Uterus (tissue), 2 donors: ENCODE data around the gene SLC9B1.

Source experiments
- POLR2A ChIP-seq, 2 donors: fragments of 450-650 bp; IDR thresholded peaks; one replicate each; pipeline ENCODE4 v1.6.1; 2016; ENCODE audit warnings: antibody characterized with exemption in 2 of 2, mild to moderate bottlenecking in 1 of 2, moderate library complexity in 1 of 2
- TF ChIP-seq, protein P1 (sequence below), 4 experiments: fragments of 200-600 bp in 2 of 4; fragments of 450-650 bp in 2 of 4; sonication (generic) in 2 of 4; IDR thresholded peaks; one replicate each; pipeline ENCODE4 v1.5.1; 2016 to 2019; ENCODE audit warnings: antibody characterized with exemption in 4 of 4, mild to moderate bottlenecking in 2 of 4, moderate library complexity in 1 of 4

DNA sequence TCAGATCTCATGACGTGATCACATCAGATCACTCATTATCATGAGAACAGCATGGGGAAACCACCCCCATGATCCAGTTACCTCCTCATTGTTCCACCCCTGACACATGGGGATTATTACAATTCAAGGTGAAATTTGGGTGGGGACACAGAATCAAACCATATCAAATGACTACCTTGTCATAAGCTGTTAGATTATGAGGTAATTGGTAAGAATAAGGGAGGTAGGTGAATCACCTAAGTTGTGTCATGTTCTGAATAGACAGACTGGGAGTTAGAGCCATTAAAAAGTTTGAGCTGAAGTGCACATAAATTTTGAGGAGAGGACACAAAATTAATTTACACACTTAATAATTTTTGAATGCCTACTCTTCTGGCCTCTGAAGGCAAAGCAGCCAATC lies 24.7 kb downstream of the SLC9B1 start:
- TF ChIP-seq, protein P1, sequence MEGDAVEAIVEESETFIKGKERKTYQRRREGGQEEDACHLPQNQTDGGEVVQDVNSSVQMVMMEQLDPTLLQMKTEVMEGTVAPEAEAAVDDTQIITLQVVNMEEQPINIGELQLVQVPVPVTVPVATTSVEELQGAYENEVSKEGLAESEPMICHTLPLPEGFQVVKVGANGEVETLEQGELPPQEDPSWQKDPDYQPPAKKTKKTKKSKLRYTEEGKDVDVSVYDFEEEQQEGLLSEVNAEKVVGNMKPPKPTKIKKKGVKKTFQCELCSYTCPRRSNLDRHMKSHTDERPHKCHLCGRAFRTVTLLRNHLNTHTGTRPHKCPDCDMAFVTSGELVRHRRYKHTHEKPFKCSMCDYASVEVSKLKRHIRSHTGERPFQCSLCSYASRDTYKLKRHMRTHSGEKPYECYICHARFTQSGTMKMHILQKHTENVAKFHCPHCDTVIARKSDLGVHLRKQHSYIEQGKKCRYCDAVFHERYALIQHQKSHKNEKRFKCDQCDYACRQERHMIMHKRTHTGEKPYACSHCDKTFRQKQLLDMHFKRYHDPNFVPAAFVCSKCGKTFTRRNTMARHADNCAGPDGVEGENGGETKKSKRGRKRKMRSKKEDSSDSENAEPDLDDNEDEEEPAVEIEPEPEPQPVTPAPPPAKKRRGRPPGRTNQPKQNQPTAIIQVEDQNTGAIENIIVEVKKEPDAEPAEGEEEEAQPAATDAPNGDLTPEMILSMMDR (IDR thresholded peaks at IDR 0.05) = no peak
- TF ChIP-seq POLR2A (IDR thresholded peaks at IDR 0.05) = no peak
